Activated CD4-positive, alpha-beta T cell treated with anti-CD3 and anti-CD28 coated beads, Interleukin-2, amount 50 U/mL, for 24 hours (primary cell): Measurements from ENCODE around the gene SNRPA.
"Not testable (repeated sequence)": the region's sequence is repeated elsewhere in the genome, so short reads cannot be mapped to it uniquely, and the experiment has no call there.

Experiments used
- DNase-seq, 2 donors: peaks; one replicate each; pipeline ENCODE4 v3.0.0-alpha.2; 2020; ENCODE audit warnings: low read depth in 1 of 2, low spot score in 1 of 2

Gene SNRPA

DNA sequence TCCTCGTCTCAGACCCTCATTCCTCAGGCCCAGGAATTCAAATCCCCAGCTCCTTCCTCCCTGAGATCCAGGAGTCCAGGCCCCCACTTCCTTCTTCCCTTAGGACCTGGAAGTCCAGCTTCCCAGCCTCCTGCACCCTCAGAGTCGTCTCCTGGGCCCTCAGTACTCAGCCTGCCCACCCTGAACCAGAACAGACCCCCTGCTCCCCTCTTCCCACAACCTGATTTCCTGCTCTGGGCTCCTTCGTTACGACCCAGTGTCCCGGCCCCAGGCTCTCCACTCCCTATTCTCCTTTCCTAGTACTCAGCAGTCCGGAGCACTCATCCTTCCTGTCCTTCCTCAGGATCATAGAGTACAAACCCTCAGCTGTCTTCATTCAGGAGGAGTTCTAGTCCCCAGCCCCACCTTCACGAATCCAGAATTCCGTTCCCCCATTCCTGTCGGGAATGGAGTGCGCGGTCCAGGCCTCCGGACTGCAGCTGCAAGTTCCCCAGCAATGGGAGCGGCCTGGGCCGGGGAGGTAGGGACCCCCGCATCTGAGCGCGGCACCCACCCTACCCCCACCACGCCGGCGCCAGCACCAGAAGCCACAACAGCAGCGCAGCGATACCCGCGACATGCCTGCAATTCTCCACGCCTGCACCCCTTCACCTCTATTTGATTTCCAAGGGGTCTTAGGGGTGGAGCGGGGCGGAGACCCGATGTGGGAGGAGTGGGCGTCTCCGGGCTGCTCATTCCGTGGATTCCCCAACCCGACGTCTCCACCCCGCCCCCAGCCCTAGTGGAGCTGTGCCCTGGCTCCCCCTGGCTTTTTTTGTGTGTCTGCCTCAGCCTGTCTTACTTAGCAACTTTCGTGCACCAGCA is 60.7 kb downstream of the SNRPA start:
- DNase-seq: no peak

DNA sequence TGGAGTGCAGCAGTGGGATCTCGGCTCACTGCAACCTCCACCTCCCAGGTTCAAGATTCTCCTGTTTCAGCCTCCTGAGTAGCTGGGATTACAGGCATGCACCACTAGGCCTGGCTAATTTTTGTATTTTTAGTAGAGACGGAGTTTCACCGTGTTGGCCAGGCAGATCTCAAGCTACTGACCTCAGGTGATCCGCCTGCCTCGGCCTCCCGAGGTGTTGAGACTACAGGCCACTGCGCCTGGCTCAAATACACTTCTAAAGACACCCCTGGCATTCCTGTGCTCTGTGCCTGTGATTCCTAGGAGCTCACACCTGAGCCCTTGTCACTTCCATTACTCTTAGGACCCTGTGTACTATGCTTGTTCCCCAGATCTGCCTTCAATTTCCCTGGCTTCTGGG is 61.6 kb downstream of the SNRPA start:
- not testable (repeated sequence) for DNase-seq

DNA sequence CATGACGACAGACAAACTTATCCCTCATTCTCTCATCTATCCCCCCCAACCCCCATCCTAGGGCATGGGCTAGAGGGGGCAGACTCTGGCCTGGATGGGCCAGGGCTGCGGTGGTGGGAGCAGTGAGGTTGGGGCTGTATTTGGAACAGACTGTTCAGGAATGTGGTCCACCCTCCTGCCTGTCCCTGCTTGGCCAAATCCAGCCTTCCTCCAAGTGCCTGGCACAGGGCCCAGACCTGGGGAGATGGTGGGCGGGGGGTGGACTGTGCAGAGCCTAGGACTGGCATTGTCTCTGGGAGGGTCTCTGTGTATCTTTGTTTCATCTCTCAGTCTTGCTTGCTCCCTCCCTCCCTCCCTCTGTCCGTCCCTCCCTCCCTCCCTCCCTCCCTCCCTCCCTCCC is 62.2 kb downstream of the SNRPA start:
- DNase-seq: no peak
